WTC11 (cell line): ENCODE results near the gene CNR2. TPM values are rescaled to one million over a fixed set of nuclear protein-coding genes. Genes with fewer than 3 reads are reported as not detected.

Source experiments
- ATAC-seq: fragments of 200-7000 bp; cut with Tn5 transposase; 2 replicates; pipeline ENCODE4 v1.10.0; 2021; ENCODE audit warnings: mild to moderate bottlenecking, moderate library complexity
- CTCF ChIA-PET: fragments of 300-600 bp; sonication (Branson Sonifier 250); formaldehyde crosslinking; loops from one replicate; lab custom pipeline; 2021; ENCODE audit warnings: antibody characterized with exemption; lab: Charles Lee
- POLR2A ChIA-PET: fragments of 350-600 bp; sonication (Branson Sonifier 250); formaldehyde crosslinking; loops from one replicate; lab custom pipeline; 2021; ENCODE audit warnings: antibody characterized with exemption; lab: Charles Lee
- DNase-seq: peaks from one replicate; pipeline ENCODE4 v3.0.0; 2021; ENCODE audit warnings: low spot score
- H3K27ac Mint-ChIP-seq: 2 replicates; pipeline ENCODE4 v1.8.0; 2021; ENCODE audit warnings: mixed read lengths
- H3K27me3 Mint-ChIP-seq: 2 replicates; pipeline ENCODE4 v1.8.0; 2021; ENCODE audit warnings: low read depth, mild to moderate bottlenecking, moderate library complexity, mixed read lengths
- H3K36me3 Mint-ChIP-seq: 2 replicates; pipeline ENCODE4 v1.8.0; 2021; ENCODE audit warnings: mixed read lengths
- H3K4me1 Mint-ChIP-seq: 2 replicates; pipeline ENCODE4 v1.8.0; 2022; ENCODE audit warnings: mixed read lengths
- H3K4me3 Mint-ChIP-seq: 2 replicates; pipeline ENCODE4 v1.8.0; 2021; ENCODE audit warnings: mild to moderate bottlenecking, moderate library complexity, mixed read lengths
- H3K9me3 Mint-ChIP-seq: 2 replicates; pipeline ENCODE4 v1.8.0; 2021; ENCODE audit warnings: mixed read lengths
- ATF1 ChIP-seq: sonication (generic); formaldehyde crosslinking; IDR thresholded peaks from 2 replicates; pipeline ENCODE4 v1.8.1; 2023; ENCODE audit warnings: mild to moderate bottlenecking, moderate library complexity, missing genetic modification reagents
- CREB1 ChIP-seq: sonication (generic); formaldehyde crosslinking; IDR thresholded peaks from 2 replicates; pipeline ENCODE4 v1.8.0; 2023; ENCODE audit warnings: mild to moderate bottlenecking, missing genetic modification reagents
- ETV6 ChIP-seq: sonication (generic); formaldehyde crosslinking; IDR thresholded peaks from 2 replicates; pipeline ENCODE4 v1.8.1; 2022; ENCODE audit warnings: mild to moderate bottlenecking, missing genetic modification reagents
- FOXP1 ChIP-seq: sonication (generic); formaldehyde crosslinking; IDR thresholded peaks from 2 replicates; pipeline ENCODE4 v1.8.0; 2022; ENCODE audit warnings: missing genetic modification reagents, mild to moderate bottlenecking, moderate library complexity, borderline replicate concordance
- JAZF1 ChIP-seq: fragments of 250-450 bp; sonication (Bioruptor Pico); IDR thresholded peaks from 2 replicates; pipeline ENCODE4 v1.9.0; 2021; ENCODE audit warnings: moderate library complexity, mild to moderate bottlenecking, inconsistent platforms
- JUN ChIP-seq: sonication (generic); formaldehyde crosslinking; IDR thresholded peaks from 2 replicates; pipeline ENCODE4 v1.8.0; 2023; ENCODE audit warnings: mild to moderate bottlenecking, missing genetic modification reagents
- NFE2L1 ChIP-seq: sonication (generic); formaldehyde crosslinking; IDR thresholded peaks from 2 replicates; pipeline ENCODE4 v1.8.1; 2023; ENCODE audit warnings: missing genetic modification reagents
- NR1H2 ChIP-seq: sonication (generic); formaldehyde crosslinking; IDR thresholded peaks from 2 replicates; pipeline ENCODE4 v1.9.0; 2021; ENCODE audit warnings: mild to moderate bottlenecking, moderate library complexity, missing genetic modification reagents
- RELA ChIP-seq: sonication (generic); formaldehyde crosslinking; IDR thresholded peaks from 2 replicates; pipeline ENCODE4 v1.8.1; 2022; ENCODE audit warnings: missing genetic modification reagents, mild to moderate bottlenecking, borderline replicate concordance
- SP1 ChIP-seq: sonication (generic); formaldehyde crosslinking; conservative IDR thresholded peaks from 2 replicates; pipeline ENCODE4 v1.8.1; 2022; ENCODE audit warnings: missing genetic modification reagents
- TP53 ChIP-seq: sonication (generic); formaldehyde crosslinking; IDR thresholded peaks from 2 replicates; pipeline ENCODE4 v1.8.1; 2023; ENCODE audit warnings: mild to moderate bottlenecking, missing genetic modification reagents
- ZNF219 ChIP-seq: sonication (generic); formaldehyde crosslinking; IDR thresholded peaks from 2 replicates; pipeline ENCODE4 v1.8.0; 2023; ENCODE audit warnings: missing genetic modification reagents, mild to moderate bottlenecking, borderline replicate concordance
- total RNA-seq: library from RNA; stranded (reverse); gene quantifications from 3 replicates; pipeline ENCODE4 v1.2.3, GENCODE V29; 2021
- TF ChIP-seq, protein P1 (sequence below): sonication (generic); formaldehyde crosslinking; IDR thresholded peaks from 2 replicates; pipeline ENCODE4 v1.8.1; 2023; ENCODE audit warnings: mild to moderate bottlenecking, missing genetic modification reagents, borderline replicate concordance
- TF ChIP-seq, protein P2 (sequence below): sonication (generic); formaldehyde crosslinking; IDR thresholded peaks from 2 replicates; pipeline ENCODE4 v1.8.1; 2022; ENCODE audit warnings: mild to moderate bottlenecking, missing genetic modification reagents, moderate library complexity, borderline replicate concordance
- TF ChIP-seq, protein P3 (sequence below): fragments of 250-450 bp; sonication (Bioruptor Pico); IDR thresholded peaks from 2 replicates; pipeline ENCODE4 v1.9.0; 2021; ENCODE audit warnings: moderate library complexity, mild to moderate bottlenecking, inconsistent platforms, borderline replicate concordance
- TF ChIP-seq, protein P4 (sequence below): sonication (generic); formaldehyde crosslinking; IDR thresholded peaks from 2 replicates; pipeline ENCODE4 v1.8.0; 2022; ENCODE audit warnings: mild to moderate bottlenecking, missing genetic modification reagents
- TF ChIP-seq, protein P5 (sequence below): sonication (generic); formaldehyde crosslinking; IDR thresholded peaks from 2 replicates; pipeline ENCODE4 v1.8.0; 2023; ENCODE audit warnings: missing genetic modification reagents, mild to moderate bottlenecking, borderline replicate concordance
- TF ChIP-seq, protein P6 (sequence below): sonication (generic); formaldehyde crosslinking; IDR thresholded peaks from 2 replicates; pipeline ENCODE4 v1.8.1; 2022; ENCODE audit warnings: low read depth, mild to moderate bottlenecking, moderate library complexity, missing genetic modification reagents, borderline replicate concordance
- TF ChIP-seq, protein P7 (sequence below): sonication (generic); formaldehyde crosslinking; conservative IDR thresholded peaks from 2 replicates; pipeline ENCODE4 v1.8.1; 2022; ENCODE audit warnings: mild to moderate bottlenecking, missing genetic modification reagents

Gene CNR2
- total RNA-seq, 1 experiment from 2014 or later: not detected

DNA sequence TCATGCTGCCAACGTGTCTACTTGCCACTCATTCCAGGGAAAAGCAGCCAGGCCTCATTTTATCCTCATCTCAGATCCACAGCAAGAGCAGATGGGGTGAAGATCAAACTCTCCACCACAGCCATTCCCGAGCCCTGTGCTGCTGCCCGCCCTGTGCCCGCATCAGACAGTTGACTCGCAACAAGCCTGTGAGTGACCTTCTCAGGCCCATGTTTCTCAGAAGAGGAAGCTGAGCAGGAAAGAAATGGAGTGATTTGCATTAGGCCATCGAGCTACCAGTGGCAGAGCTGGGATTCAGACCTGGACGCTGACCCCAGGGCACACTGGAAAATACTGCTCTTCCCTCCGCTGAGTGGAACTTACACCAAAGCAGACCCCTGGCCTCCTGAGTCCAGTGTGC is 1.2 kb downstream of the CNR2 start:
- H3K9me3 Mint-ChIP-seq: no peaks in the 10 kb centered on the region
- TF ChIP-seq NR1H2 (CRISPR knock-in tag): no peak
- TF ChIP-seq, protein P1, sequence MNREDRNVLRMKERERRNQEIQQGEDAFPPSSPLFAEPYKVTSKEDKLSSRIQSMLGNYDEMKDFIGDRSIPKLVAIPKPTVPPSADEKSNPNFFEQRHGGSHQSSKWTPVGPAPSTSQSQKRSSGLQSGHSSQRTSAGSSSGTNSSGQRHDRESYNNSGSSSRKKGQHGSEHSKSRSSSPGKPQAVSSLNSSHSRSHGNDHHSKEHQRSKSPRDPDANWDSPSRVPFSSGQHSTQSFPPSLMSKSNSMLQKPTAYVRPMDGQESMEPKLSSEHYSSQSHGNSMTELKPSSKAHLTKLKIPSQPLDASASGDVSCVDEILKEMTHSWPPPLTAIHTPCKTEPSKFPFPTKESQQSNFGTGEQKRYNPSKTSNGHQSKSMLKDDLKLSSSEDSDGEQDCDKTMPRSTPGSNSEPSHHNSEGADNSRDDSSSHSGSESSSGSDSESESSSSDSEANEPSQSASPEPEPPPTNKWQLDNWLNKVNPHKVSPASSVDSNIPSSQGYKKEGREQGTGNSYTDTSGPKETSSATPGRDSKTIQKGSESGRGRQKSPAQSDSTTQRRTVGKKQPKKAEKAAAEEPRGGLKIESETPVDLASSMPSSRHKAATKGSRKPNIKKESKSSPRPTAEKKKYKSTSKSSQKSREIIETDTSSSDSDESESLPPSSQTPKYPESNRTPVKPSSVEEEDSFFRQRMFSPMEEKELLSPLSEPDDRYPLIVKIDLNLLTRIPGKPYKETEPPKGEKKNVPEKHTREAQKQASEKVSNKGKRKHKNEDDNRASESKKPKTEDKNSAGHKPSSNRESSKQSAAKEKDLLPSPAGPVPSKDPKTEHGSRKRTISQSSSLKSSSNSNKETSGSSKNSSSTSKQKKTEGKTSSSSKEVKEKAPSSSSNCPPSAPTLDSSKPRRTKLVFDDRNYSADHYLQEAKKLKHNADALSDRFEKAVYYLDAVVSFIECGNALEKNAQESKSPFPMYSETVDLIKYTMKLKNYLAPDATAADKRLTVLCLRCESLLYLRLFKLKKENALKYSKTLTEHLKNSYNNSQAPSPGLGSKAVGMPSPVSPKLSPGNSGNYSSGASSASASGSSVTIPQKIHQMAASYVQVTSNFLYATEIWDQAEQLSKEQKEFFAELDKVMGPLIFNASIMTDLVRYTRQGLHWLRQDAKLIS (CRISPR knock-in tag): no peak
- TF ChIP-seq ATF1 (CRISPR knock-in tag): no peak
- TF ChIP-seq ETV6 (CRISPR knock-in tag): no peak
- TF ChIP-seq, protein P2, sequence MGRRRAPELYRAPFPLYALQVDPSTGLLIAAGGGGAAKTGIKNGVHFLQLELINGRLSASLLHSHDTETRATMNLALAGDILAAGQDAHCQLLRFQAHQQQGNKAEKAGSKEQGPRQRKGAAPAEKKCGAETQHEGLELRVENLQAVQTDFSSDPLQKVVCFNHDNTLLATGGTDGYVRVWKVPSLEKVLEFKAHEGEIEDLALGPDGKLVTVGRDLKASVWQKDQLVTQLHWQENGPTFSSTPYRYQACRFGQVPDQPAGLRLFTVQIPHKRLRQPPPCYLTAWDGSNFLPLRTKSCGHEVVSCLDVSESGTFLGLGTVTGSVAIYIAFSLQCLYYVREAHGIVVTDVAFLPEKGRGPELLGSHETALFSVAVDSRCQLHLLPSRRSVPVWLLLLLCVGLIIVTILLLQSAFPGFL (CRISPR knock-in tag): no peak
- TF ChIP-seq, protein P3, sequence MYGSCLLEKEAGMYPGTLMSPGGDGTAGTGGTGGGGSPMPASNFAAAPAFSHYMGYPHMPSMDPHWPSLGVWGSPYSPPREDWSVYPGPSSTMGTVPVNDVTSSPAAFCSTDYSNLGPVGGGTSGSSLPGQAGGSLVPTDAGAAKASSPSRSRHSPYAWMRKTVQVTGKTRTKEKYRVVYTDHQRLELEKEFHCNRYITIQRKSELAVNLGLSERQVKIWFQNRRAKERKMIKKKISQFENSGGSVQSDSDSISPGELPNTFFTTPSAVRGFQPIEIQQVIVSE (CRISPR knock-in tag): no peak
- no peak overlapping the region for H3K27ac Mint-ChIP-seq
- ATAC-seq (no peak), DNase-seq (no peak)
- peaks cover 9% of the 10 kb centered on the region; the same call in 1 of the 2 replicates for H3K27me3 Mint-ChIP-seq
- peaks cover 9% of the 10 kb centered on the region for H3K4me1 Mint-ChIP-seq
- ChIA-PET POLR2A (no interaction called here), CTCF (interaction anchor here (5.3 kb wide), 1 partner anchor 102 kb away, joined by 44 read pairs; no protein-coding TSS in a partner anchor)
- H3K4me3 Mint-ChIP-seq: no peak overlapping the region
- no peaks in the 10 kb centered on the region for H3K36me3 Mint-ChIP-seq

DNA sequence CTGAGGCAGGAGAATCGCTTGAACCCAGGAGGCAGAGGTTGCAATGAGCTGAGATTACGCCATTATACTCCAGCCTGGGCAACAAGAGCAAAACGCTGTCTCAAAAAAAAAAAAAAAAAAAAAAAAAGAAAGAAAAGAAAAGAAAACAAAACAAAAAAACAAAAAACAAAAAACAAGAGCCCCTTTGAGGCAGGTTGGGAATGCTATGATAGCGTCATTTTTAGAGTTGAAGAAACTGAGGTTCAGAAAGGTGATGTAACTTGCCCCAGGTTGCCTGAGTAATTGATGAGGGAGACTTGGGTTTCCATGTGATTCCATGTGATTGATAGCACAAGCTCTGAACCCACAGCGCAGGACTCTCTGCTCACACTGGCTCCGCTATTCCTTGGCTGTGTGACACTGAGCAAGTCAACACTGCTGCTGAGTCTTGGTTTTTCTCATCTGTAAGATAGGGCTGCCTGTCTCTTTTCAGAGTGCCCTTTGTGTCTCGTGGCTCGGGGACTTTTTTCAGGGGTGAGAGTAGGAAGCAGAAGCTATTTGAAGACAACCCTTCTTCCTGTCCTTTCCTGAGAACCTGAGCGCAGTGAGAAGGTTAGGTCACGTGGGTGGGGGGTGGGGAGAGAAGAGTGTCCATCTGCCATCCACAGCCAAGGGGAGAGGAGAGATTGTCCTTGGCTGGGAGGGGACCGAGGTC is 2.5 kb downstream of the CNR2 start:
- ChIA-PET CTCF (interaction anchor here (0.7 to 5.3 kb wide), 5 partner anchors 100 to 240 kb away, joined by 3 to 44 read pairs (median 4); partner anchors contain the start of gene GALE), POLR2A (interaction anchor here (0.7 kb wide), 1 partner anchor 160 kb away, joined by 4 read pairs; no protein-coding TSS in a partner anchor)
- Mint-ChIP-seq H3K4me3 (no peak overlapping the region), H3K36me3 (no peaks in the 10 kb centered on the region), H3K4me1 (peaks cover 8% of the 10 kb centered on the region), H3K9me3 (no peaks in the 10 kb centered on the region), H3K27me3 (peaks cover 9% of the 10 kb centered on the region; the same call in 1 of the 2 replicates), H3K27ac (no peak overlapping the region)
- no peak for DNase-seq
- ATAC-seq: no peak
- TF ChIP-seq JAZF1: no peak
- no peak for TF ChIP-seq RELA
- TF ChIP-seq TP53 (CRISPR knock-in tag): no peak
- TF ChIP-seq JUN (CRISPR knock-in tag): no peak
- TF ChIP-seq, protein P4, sequence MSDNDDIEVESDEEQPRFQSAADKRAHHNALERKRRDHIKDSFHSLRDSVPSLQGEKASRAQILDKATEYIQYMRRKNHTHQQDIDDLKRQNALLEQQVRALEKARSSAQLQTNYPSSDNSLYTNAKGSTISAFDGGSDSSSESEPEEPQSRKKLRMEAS (CRISPR knock-in tag): no peak
- TF ChIP-seq, protein P5, sequence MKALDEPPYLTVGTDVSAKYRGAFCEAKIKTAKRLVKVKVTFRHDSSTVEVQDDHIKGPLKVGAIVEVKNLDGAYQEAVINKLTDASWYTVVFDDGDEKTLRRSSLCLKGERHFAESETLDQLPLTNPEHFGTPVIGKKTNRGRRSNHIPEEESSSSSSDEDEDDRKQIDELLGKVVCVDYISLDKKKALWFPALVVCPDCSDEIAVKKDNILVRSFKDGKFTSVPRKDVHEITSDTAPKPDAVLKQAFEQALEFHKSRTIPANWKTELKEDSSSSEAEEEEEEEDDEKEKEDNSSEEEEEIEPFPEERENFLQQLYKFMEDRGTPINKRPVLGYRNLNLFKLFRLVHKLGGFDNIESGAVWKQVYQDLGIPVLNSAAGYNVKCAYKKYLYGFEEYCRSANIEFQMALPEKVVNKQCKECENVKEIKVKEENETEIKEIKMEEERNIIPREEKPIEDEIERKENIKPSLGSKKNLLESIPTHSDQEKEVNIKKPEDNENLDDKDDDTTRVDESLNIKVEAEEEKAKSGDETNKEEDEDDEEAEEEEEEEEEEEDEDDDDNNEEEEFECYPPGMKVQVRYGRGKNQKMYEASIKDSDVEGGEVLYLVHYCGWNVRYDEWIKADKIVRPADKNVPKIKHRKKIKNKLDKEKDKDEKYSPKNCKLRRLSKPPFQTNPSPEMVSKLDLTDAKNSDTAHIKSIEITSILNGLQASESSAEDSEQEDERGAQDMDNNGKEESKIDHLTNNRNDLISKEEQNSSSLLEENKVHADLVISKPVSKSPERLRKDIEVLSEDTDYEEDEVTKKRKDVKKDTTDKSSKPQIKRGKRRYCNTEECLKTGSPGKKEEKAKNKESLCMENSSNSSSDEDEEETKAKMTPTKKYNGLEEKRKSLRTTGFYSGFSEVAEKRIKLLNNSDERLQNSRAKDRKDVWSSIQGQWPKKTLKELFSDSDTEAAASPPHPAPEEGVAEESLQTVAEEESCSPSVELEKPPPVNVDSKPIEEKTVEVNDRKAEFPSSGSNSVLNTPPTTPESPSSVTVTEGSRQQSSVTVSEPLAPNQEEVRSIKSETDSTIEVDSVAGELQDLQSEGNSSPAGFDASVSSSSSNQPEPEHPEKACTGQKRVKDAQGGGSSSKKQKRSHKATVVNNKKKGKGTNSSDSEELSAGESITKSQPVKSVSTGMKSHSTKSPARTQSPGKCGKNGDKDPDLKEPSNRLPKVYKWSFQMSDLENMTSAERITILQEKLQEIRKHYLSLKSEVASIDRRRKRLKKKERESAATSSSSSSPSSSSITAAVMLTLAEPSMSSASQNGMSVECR (CRISPR knock-in tag): no peak
- no peak for TF ChIP-seq CREB1 (CRISPR knock-in tag)
- TF ChIP-seq, protein P6, sequence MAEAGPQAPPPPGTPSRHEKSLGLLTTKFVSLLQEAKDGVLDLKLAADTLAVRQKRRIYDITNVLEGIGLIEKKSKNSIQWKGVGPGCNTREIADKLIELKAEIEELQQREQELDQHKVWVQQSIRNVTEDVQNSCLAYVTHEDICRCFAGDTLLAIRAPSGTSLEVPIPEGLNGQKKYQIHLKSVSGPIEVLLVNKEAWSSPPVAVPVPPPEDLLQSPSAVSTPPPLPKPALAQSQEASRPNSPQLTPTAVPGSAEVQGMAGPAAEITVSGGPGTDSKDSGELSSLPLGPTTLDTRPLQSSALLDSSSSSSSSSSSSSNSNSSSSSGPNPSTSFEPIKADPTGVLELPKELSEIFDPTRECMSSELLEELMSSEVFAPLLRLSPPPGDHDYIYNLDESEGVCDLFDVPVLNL (CRISPR knock-in tag): no peak
- TF ChIP-seq ZNF219 (CRISPR knock-in tag): no peak
- TF ChIP-seq, protein P2 (CRISPR knock-in tag): no peak
- TF ChIP-seq, protein P7, sequence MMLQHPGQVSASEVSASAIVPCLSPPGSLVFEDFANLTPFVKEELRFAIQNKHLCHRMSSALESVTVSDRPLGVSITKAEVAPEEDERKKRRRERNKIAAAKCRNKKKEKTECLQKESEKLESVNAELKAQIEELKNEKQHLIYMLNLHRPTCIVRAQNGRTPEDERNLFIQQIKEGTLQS (CRISPR knock-in tag): no peak
- no peak for TF ChIP-seq NFE2L1 (CRISPR knock-in tag)
- TF ChIP-seq FOXP1: no peak
- TF ChIP-seq SP1 (CRISPR knock-in tag): no peak
